HG02938 (cell line): ENCODE results near the gene RPTOR.
A peak's percentile ranks its signal among the peaks of the same experiment; 100 is the strongest.

Source experiments
- ATAC-seq: cut with Tn5 transposase; IDR thresholded peaks from one replicate; pipeline ENCODE4 v1.9.1; 2021; ENCODE audit warnings: mild to moderate bottlenecking, moderate library complexity; ENCODE audit not compliant: unreplicated experiment

Gene RPTOR

DNA sequence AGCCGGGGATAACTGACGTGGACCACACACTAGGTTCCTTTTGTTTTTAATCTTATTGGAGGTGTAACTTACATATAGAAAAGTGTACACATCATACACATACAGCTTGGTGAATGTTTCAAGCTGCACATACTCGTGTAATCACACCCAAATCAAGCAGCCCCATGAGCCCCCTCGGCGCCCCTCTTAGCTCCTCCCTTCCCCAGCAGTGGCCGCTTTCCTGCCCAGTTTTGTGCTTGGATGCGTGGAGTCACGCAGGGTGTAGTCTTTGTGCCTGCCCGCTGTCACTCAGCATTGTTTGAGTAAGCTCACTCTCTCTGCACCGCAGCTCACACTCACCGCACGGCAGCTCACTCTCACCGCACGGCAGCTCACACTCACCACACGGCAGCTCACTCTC lies 295.3 kb downstream of the RPTOR start:
- ATAC-seq: no peak

DNA sequence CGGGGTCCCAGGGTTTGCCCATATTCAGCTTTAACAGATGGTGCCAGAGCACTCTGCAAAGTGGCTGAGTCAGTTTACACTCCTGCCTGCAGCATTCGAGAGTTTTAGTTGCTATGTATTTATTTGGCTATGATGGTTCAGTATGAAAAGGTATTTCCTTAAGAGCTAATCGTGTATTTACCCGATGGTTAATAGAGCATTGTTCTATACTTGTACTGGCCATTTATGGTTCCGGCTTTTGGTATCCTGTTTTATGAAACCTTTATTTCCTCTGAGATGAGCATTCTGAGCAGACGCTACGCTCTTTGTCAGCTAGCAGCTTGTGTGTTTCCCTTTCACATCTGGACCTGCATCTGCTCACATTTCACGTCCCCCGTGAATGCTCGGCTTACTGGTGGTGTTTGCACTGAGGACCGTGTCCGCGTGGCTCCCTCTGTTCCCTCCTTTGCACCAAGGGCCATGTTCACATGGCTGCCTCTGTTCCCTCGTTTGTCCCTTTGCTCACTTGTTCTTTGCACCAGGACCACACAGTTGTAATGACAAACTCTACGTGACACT lies 297.9 kb downstream of the RPTOR start:
- no peak for ATAC-seq

DNA sequence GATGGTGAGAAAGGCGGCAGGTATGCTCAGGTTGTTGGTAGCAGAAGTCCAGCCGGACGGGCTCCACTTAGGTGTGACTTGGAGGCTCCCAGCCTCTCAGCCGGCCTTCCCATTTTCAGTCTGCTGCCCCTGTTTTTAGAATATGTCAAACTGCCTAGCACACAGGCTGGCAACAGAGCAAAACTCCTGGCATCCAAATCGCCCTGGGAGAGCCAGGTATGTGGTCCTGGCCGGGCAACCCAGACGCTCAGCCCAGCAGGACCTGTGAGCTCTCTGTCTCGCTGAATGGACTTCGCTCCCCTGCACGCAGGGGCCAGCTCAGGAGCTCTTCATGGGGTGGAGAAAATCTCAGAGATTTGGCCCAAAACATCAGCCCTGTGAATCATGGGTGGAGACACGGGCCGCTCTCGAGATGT lies 299.1 kb downstream of the RPTOR start:
- ATAC-seq: no peak

DNA sequence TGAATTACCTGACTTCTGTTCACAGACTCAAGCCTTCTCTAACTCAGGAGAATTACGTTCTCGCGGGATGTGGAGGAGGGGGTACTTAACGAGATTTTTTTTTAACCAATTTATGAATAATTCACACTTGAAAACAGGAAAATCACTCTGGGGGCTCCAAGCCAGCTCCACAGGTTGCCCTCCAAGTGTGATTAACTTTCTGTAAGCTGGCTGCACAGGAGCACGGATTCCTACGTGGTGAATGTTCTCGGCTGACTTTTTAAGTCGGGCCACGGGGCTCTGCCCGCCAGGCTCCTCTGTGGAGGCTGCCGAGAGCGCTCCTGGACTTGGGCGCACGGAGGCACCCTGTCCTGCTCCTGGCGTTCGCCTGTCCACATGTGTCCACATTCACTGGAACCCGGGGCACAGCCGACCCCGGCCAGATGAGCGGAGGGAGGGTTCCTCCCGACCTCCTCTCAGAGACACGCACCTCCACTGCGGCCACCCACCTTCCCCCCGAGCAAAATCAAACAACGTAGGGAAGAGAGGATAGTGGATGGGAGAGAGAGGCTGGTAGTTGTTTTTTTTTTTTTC lies 299.9 kb downstream of the RPTOR start:
- no peak for ATAC-seq

DNA sequence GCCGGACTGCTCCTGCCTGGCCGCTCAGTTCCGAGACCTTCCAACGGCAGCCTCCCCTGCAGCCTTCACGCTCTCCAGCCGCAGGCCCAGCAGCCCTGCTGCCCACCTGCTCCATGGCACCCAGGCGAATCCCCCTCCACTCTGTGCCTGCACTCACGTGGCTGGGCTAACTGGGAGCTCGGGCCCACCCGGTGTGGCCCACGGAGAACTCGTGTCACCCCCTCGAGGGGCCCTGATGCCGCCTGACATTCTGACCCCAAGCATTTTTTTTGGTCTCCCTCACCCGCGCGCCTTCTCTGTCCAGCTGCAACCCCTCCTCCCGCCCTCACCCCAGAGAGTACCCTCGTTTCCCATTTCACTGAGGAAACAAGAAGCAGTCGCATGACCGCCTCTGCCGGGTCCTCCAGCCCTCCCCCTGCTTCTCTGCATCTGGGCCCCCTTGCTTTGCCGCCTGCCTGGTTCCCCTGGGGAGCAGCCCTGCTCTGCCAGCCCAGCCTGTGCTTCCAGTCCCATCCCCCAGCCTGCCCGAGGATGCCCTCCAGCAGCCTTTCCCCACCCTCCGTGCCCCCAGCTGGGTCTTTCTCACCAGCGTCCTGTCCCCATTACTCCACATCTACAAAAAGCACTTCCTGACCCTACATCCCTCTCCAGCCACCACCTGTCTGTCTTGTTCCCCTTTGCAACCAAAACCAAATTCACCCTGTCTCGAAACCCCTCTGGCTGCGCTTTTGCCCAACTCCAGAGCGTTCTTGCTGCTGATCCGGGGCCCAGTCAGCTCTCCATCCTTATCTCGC lies 300.6 kb downstream of the RPTOR start:
- ATAC-seq: no peak

DNA sequence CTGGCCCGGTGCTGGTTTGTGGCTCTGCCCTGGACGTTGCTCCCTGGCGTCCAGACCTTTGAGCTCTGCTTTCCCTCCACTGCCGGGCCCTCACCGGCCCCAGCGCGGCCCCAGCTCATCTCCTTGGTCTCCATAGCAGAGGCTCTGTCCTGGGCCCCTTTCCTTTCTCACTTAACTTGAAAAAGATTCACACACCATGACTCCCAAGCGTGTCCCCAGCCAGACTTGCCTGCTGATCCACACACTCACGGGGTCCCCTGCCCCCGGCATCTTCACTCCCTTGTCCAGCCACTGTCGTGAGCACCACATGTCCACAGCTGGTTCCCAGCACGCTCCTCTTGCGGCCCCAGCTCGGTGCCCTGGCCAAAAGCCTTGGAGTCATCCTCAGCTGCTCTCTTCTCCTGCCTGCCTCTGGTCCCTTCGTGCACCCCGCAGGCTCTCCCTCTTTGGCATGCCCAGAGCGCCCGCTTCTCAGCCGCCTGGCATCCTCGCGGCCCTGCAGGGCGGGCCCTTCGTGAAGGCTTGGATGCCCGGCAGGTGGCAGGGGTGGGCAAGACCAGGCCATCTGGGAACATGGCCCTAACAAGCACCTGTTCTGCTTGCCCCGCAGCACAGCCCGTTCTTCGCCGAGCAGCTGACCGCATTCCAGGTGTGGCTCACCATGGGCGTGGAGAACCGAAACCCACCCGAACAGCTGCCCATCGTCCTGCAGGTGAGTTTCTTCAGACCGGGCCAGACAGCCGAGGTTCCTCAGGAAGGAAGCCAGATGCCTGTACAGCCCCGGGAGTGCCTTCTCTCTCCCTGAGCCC lies 301.4 kb downstream of the RPTOR start:
- ATAC-seq: no peak

DNA sequence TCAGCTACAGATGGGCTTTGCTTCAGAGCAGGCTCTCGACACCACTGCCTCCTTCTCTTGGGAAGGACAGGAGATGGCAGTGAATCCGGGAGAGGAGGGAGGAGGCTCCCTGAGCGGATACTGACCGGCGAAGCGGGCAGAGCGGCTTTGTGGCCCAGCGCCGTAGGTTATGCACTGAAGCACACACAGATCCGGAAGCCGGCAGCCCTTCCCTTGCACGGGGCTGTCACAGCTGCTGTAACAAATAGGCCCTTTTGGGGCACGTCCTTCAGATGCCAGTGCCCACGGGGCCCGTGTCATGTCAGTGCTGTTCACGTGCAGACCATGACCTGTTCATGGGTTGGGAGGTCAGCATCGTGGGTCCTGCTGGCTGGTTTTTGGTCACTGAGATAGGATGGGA lies 302.3 kb downstream of the RPTOR start:
- ATAC-seq: no peak

DNA sequence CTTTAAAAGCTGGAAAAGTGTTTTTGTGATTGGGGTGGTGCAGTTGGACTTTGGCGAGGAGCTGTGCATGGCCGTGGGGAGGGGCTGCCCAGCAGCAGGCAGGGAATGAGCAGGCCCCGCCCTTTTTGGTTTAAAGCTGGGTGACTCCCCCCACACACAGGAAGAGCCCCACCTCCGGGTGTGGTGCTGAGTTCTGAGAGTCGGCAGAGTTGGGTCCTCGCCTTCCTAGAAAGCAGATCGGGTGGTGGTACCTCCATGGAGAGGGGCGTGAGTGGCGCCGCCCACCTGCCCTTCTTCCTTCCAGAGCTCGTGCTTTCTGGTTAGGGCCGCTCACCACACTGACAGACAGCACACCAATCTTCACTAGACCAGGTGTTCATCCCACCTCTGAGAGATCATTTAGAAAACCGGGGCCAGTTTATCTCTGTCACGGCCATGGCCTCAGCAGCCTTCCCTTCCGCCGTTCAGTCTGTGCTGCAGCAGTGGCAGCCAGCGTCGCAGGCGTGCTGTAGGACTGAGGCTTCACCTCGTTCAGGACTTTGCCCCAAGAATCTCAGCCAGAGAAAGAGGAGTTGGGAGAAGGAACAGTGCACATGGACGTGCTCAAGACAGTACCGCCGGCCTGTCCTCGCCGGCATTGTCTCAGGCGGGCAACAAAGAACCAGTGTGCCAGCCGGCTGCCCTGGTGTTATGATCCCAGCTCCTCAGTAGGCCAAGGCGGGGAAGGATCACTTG lies 303.0 kb downstream of the RPTOR start:
- ATAC-seq: no peak

DNA sequence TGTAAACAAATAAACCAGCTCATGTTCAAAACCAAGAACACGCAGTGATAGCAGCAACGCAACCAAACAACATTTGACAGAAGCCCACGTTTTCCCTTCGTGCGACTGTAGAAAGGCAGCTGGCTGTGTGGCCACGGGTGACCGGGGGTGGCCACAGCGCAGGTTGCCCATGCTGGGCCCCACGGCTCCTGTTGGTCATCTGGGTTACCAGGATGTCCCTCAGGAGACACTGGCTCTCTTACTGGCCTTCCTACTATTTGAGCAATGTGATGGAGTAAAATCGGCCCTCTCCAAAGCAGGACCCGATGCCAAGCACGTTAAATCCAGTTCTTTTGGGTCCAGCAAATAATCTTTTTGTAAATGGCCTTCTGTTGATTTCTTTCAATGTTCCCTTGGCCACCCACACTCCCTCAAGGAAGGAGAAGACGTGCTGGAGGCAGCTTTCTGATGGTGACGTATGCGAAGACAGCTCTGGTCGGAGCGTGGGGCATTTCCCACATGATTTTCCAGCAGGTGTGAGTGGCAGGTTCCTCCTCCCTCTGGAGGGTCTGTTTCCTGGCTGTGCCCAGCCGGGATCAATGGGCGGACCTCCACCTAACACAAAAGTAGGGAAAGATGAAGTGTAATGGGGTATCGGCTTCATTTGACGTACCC lies 303.9 kb downstream of the RPTOR start:
- ATAC-seq: no peak

DNA sequence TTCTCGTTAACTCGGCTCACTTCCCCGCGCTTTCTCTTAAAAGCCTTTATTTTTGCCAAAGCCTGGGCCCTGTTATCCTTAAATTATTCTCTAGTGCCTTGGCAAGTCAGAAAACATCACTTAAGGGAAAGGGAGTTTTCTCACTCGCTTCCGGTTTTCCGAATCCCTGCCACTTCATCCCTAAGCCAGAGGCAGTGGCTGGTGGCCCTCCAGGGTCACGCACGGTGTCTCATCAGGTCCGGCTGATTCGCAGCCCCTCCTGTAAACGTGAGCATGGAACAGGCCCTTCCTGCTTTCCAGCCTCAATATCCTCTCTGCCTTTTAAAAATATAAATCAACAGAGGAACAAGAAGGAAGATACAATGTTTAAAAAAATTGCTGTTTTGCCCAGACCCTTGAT lies 304.5 kb downstream of the RPTOR start:
- no peak for ATAC-seq

DNA sequence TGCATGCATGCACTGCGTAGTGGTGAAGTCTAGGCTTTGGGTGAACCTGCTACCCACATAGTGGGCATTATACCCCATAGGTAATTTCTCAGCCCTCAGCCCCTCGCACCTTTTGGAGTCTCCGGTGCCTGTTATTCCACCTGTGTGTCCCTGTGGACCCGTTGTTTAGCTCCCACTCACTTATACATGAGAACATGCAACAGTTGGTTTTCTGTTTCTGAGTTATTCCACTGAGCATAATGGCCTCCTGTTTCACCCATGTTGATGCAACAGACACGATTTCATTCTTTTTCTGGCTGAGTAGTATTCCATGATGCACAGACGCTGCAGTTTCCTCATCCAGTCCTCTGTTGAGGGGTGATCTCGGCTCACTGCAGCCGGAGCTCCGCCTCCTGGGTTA lies 305.5 kb downstream of the RPTOR start:
- no peak for ATAC-seq

DNA sequence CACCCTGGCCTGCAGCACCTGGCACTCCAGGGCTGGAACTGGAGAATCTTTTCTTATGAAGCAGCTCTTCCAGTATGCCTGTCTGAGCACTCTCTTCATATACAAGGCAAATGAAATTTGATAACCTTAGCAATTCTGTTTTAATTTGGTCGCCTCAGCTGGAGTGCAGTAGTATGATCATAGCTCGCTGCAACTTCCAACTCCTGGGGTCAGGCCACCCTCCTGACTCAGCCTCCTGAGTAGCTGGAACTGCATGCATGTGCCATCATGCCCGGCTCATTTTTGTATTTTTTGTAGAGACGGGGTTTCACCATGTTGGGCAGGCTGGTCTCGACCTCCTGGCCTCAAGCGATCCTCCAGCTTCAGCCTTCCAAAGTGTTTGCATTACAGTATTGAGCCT lies 306.2 kb downstream of the RPTOR start:
- ATAC-seq: no peak

DNA sequence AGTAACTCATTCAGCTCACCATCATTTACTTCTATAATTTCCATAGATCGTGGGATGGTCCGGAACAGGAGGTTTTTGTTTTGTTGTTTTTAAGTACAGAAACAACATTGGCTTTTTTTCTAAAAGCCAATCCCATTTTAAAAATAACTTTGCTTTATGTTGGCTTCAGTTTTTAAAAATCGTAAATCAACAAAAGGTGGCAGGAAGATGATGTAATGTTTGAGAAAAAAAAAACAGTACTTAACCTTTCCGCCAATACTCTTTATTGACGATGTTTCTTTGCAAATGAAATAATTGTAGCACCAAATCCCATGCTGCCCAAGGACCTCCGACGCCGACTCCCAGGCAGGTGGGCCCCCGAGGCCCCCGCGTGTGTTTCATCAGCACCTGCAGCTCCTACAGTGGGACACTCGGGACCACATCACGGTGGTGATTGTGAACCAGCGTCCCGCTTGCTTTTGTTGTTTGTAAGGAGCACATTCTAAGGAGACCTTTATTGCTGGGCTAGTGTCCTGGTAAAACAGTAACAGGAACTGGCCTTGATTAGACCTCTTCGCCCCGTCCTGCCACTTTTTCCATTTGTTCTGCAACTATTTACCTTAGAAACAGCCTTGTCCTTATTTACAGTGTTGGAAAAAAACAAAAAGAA lies 306.8 kb downstream of the RPTOR start:
- ATAC-seq: no peak

DNA sequence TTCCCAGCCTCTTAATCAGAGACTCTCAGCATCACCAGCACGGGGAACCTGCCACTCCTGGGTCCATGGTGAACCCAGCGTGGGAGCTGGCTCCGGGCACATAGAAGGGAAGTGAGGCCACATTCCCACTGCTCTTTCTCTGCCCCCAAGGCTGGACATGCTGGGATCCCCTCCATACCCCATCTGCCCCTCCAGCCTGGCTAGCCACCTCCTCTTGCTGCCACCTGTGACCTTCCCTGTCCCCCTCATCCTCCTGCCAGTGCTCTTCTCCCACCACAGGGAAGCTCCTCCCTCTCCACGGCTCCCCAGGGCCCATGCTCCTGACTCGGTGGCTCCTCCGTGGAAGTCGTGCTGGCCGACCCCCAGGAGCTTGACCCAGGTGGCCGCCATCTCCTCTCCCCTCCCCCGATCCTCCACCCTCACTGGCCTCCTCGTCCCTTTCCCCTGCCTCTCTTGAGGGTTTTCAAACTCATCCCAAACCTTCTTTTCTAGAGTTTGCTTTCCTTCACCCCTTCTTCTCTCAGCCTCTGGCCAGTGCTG lies 307.9 kb downstream of the RPTOR start:
- no peak for ATAC-seq

DNA sequence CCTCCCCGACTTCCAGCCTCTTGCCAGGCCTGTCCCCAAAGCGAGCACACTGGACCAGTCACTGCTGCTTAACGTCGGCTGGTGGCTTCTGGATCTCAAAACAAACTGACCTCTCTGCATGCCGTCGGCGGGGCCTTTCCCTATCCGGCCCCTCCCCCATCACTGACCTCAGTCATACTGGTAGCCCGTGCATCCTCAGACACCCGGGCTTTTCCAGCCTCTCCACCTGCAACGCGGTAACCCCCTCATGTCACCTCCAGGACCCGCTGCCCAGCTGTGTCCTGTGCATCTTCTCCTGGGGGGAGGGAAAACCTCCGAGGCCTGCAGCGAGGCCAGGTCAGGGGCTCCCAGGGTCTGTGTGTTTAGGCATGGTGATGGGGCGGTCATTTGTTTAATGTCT lies 308.4 kb downstream of the RPTOR start:
- no peak for ATAC-seq

DNA sequence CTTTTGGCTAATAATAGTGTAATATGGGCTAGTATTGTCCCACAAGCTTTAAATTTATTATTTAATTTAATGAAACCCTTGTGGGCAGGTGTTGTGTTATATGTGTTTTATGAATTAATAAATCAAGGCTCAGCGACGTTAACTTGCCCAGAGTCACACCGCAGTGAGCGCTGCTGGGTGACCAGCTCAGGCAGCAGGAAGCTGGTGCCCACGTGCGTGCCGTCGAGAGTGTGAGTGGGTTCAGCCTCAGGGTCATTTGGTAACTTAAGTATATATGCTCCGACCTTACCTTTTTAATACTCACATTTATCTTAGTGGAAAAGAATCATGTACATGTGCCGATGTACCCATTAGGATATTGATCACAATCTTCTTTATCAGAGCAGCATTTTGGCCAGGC lies 309.6 kb downstream of the RPTOR start:
- no peak for ATAC-seq

DNA sequence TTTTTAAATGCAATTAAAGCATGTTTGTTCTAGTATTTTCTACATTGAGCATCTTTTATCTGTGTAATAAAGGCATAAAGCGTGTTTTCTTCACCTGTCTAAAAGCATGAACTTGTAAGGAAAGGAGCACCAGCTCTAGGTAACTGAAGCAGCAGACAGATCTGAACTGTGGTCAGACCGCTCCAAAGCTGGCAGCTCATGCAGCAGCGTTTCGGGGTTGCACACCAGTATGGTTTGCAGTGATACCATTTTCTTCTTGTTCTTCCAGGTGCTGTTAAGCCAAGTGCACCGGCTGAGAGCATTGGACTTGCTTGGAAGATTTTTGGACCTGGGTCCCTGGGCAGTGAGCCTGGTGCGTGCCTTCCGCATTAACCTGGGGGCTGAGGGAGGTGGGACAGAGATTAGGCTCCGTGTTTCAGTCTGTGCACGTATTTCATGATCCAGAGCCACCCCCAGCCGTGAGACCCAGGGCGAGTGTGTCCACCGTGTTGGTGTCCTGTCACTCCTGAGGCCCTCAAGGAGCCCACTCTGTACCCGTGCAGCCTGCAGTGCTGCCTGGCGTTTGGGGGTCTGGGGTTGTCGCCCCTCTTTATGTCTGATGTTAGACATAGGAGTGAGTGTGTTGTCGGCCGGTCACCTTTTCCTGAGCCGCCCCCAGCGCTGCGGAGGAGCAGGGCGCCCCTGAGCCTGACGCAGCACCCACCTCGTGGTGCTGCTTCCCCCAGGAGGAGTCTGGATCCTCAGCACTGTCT lies 310.7 kb downstream of the RPTOR start:
- no peak for ATAC-seq

DNA sequence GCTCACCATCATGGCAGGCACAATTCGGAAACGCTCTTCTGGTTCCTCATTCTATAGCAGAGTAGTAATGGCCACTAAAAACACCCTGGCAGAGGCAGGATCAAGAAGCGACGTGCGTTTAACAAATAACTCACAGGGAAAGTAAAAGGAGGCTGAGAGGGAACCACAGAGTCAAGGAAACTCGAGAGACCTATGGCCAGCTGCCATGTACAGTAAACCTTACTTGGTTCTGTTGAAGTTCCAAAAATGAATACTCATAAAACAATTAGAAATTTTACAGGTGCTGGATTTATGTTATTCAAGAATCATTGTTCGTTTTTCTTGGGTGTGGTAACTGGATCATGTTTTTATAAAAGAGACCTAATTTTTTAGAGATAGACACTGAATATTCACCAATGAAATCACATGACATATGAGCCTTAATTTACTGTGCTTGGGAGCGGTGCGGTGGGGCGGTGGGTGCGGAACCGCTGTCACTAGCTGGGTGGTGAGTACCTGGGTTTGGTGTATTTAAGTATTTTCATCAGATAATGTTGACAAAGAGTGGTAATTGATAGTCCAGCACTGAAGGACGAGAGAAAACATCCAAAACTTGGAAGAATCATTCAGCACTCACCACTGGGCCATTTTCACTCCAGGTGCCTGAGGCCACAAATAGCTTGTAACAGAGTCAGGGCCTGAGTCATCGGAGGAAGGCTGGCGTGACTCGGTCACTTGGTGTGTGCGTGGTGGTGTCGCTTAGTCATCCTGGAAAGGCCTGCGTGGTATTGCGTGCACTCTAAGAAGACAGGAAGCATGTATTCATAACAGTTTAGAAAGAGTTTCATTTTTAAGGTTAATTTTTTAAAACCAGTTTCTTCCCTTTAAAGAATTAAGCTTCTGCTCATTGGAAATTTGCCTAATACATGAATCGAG lies 311.6 kb downstream of the RPTOR start:
- peak; percentile 86 for ATAC-seq
